NB4 (cell line): ENCODE results near the gene TAPT1.

Experiments
- DNase-seq: peaks from one replicate; pipeline ENCODE4 v3.0.0; 2010; ENCODE audit warnings: low read depth
- H3K4me3 ChIP-seq: one replicate; pipeline ENCODE4 v1.5.1; 2011; ENCODE audit warnings: mild to moderate bottlenecking, low read depth, low read length, moderate library complexity
- CTCF ChIP-seq: IDR thresholded peaks from one replicate; pipeline ENCODE4 v1.5.1; 2012; ENCODE audit warnings: low read depth, low read length
- MAX ChIP-seq: IDR thresholded peaks from 2 replicates; pipeline ENCODE4 v1.6.1; 2011; ENCODE audit warnings: low read depth, low read length
- MYC ChIP-seq: IDR thresholded peaks from 2 replicates; pipeline ENCODE4 v1.6.1; 2011; ENCODE audit warnings: low read depth, low read length
- POLR2A ChIP-seq: IDR thresholded peaks from 2 replicates; pipeline ENCODE4 v1.6.1; 2011; ENCODE audit warnings: mild to moderate bottlenecking; ENCODE audit not compliant: insufficient read length; ENCODE audit errors: extremely low read depth

Gene TAPT1

GRCh38 chr4:16129336-16129735 lies 96.9 kb downstream of the TAPT1 start:
- TF ChIP-seq MYC (no peak), POLR2A (no peak), CTCF (no peak), MAX (no peak)
- DNase-seq: no peak
- H3K4me3 ChIP-seq: no peak overlapping the region

- no peak for DNase-seq
- TF ChIP-seq CTCF: no peak
- no peak for TF ChIP-seq POLR2A
- no peak for TF ChIP-seq MAX
- H3K4me3 ChIP-seq: no peak overlapping the region
Observed at GRCh38 chr4:16126714-16127113, 99.6 kb downstream of the TAPT1 start.

GRCh38 chr4:16125571-16126445 lies 100.5 kb downstream of the TAPT1 start:
- no peak for DNase-seq
- no peak for TF ChIP-seq POLR2A
- TF ChIP-seq CTCF: no peak
- no peak for TF ChIP-seq MAX
- TF ChIP-seq MYC: no peak
- no peak overlapping the region for H3K4me3 ChIP-seq

- TF ChIP-seq MAX: no peak
- no peak for TF ChIP-seq CTCF
- no peak for TF ChIP-seq POLR2A
- no peak for TF ChIP-seq MYC
- no peak overlapping the region for H3K4me3 ChIP-seq
- DNase-seq: no peak
Observed at GRCh38 chr4:16124232-16124631, 102.0 kb downstream of the TAPT1 start.

GRCh38 chr4:16123356-16124084 lies 102.8 kb downstream of the TAPT1 start:
- no peak for TF ChIP-seq POLR2A
- no peak for TF ChIP-seq MAX
- TF ChIP-seq MYC: no peak
- no peak for TF ChIP-seq CTCF
- no peak for DNase-seq
- no peak overlapping the region for H3K4me3 ChIP-seq
